Hematopoietic multipotent progenitor cell treated with erythropoietin and hydrocortisone succinate and interleukin-3 and kit ligand, for 8 days (in vitro differentiated cells): ENCODE measurements around the gene ALG3.

Experiments
- DNase-seq: peaks from one replicate; pipeline ENCODE4 v3.0.0-alpha.2; 2015

The ALG3 gene

GRCh38 chr3:184192889-184193288, 55.9 kb downstream of the ALG3 start:
- no peak for DNase-seq
